HEK293 (cell line): ENCODE data around the gene BPIFB2.

ENCODE experiments used
- CTCF ChIA-PET: fragments of 350-600 bp; formaldehyde crosslinking; extraction: SDS; loops from one replicate; lab custom pipeline; 2021; ENCODE audit warnings: antibody characterized with exemption; lab: Yijun Ruan, JAX
- POLR2A ChIA-PET: fragments of 300-600 bp; formaldehyde crosslinking; extraction: SDS; loops from one replicate; lab custom pipeline; 2020; ENCODE audit warnings: antibody characterized with exemption, inconsistent platforms; lab: Yijun Ruan, JAX
- H3K27ac ChIP-seq: fragments of 200-500 bp; sonication (Bioruptor generic); 2 replicates; pipeline ENCODE4 v1.5.1; 2014; ENCODE audit warnings: low read depth, low read length, control low read depth, inconsistent platforms; ENCODE audit errors: extremely low read depth
- H3K36me3 ChIP-seq, 2 experiments: fragments of 200-500 bp in 1 of 2; sonication (Bioruptor generic) in 1 of 2; 1 replicate in 1 of 2; 2 replicates in 1 of 2; pipeline ENCODE4 v1.5.1; 2014 to 2017; ENCODE audit warnings: inconsistent platforms in 2 of 2, low read length in 2 of 2; ENCODE audit not compliant: control insufficient read depth in 2 of 2, insufficient read depth in 1 of 2
- H3K4me1 ChIP-seq: fragments of 200-500 bp; sonication (Bioruptor generic); 2 replicates; pipeline ENCODE4 v1.5.1; 2014; ENCODE audit warnings: mild to moderate bottlenecking, low read length, inconsistent platforms; ENCODE audit not compliant: control insufficient read depth, insufficient read depth
- H3K4me3 ChIP-seq: 2 replicates; pipeline ENCODE4 v1.5.1; 2011; ENCODE audit warnings: low read depth, mild to moderate bottlenecking, control low read depth, low read length, moderate library complexity
- H3K9me3 ChIP-seq: fragments of 200-500 bp; sonication (Bioruptor generic); 2 replicates; pipeline ENCODE4 v1.5.1; 2014; ENCODE audit warnings: low read depth, low read length, inconsistent platforms; ENCODE audit not compliant: control insufficient read depth, insufficient read depth
- HOXC10 ChIP-seq: sonication (generic); formaldehyde crosslinking; IDR thresholded peaks from 2 replicates; pipeline ENCODE4 v1.8.1; 2023; ENCODE audit warnings: mild to moderate bottlenecking, missing genetic modification reagents
- PRDM6 ChIP-seq: fragments of 450-650 bp; formaldehyde crosslinking; IDR thresholded peaks from 2 replicates; pipeline ENCODE4 v1.5.1; 2017; ENCODE audit warnings: missing biosample characterization, missing genetic modification characterization
- REPIN1 ChIP-seq: fragments of 450-650 bp; formaldehyde crosslinking; IDR thresholded peaks from 2 replicates; pipeline ENCODE4 v1.5.1; 2017; ENCODE audit warnings: missing biosample characterization, missing genetic modification characterization, low read depth
- SCRT2 ChIP-seq: fragments of 450-650 bp; formaldehyde crosslinking; IDR thresholded peaks from 2 replicates; pipeline ENCODE4 v1.5.1; 2016; ENCODE audit warnings: missing biosample characterization, missing genetic modification characterization
- SP2 ChIP-seq: fragments of 450-650 bp; formaldehyde crosslinking; IDR thresholded peaks from 2 replicates; pipeline ENCODE4 v1.5.1; 2016; ENCODE audit warnings: missing biosample characterization, missing genetic modification characterization
- YY2 ChIP-seq: fragments of 450-650 bp; formaldehyde crosslinking; IDR thresholded peaks from 2 replicates; pipeline ENCODE4 v1.5.1; 2016; ENCODE audit warnings: missing biosample characterization, missing genetic modification characterization
- ZFP69B ChIP-seq: fragments of 450-650 bp; formaldehyde crosslinking; IDR thresholded peaks from 2 replicates; pipeline ENCODE4 v1.5.1; 2016; ENCODE audit warnings: missing biosample characterization, missing genetic modification characterization
- ZNF133 ChIP-seq: fragments of 450-650 bp; formaldehyde crosslinking; IDR thresholded peaks from 2 replicates; pipeline ENCODE4 v1.5.1; 2016; ENCODE audit warnings: missing biosample characterization, missing genetic modification characterization
- ZNF324 ChIP-seq: fragments of 450-650 bp; formaldehyde crosslinking; IDR thresholded peaks from 2 replicates; pipeline ENCODE4 v1.5.1; 2016; ENCODE audit warnings: missing biosample characterization, missing genetic modification characterization
- ZNF433 ChIP-seq: fragments of 450-650 bp; formaldehyde crosslinking; IDR thresholded peaks from 2 replicates; pipeline ENCODE4 v1.5.1; 2016; ENCODE audit warnings: missing biosample characterization, missing genetic modification characterization, low read depth
- ZNF624 ChIP-seq: fragments of 450-650 bp; formaldehyde crosslinking; IDR thresholded peaks from 2 replicates; pipeline ENCODE4 v1.5.1; 2017; ENCODE audit warnings: missing biosample characterization, missing genetic modification characterization
- ZNF639 ChIP-seq: fragments of 450-650 bp; formaldehyde crosslinking; IDR thresholded peaks from 2 replicates; pipeline ENCODE4 v1.5.1; 2016; ENCODE audit warnings: missing biosample characterization, missing genetic modification characterization
- ZNF660 ChIP-seq: fragments of 450-650 bp; IDR thresholded peaks from 2 replicates; pipeline ENCODE4 v1.5.1; 2018; ENCODE audit warnings: missing biosample characterization, mild to moderate bottlenecking, missing genetic modification characterization
- ZNF701 ChIP-seq: fragments of 450-650 bp; formaldehyde crosslinking; IDR thresholded peaks from 2 replicates; pipeline ENCODE4 v1.5.1; 2016; ENCODE audit warnings: missing biosample characterization, missing genetic modification characterization
- ZNF704 ChIP-seq: fragments of 450-650 bp; formaldehyde crosslinking; IDR thresholded peaks from 2 replicates; pipeline ENCODE4 v1.5.1; 2016; ENCODE audit warnings: missing biosample characterization, missing genetic modification characterization
- ZNF747 ChIP-seq: fragments of 450-650 bp; formaldehyde crosslinking; IDR thresholded peaks from 2 replicates; pipeline ENCODE4 v1.5.1; 2016; ENCODE audit warnings: missing biosample characterization, missing genetic modification characterization
- ZXDB ChIP-seq: fragments of 450-650 bp; formaldehyde crosslinking; IDR thresholded peaks from 2 replicates; pipeline ENCODE4 v1.5.1; 2016; ENCODE audit warnings: missing biosample characterization, missing genetic modification characterization
- TF ChIP-seq, protein P1 (sequence below): fragments of 450-650 bp; formaldehyde crosslinking; IDR thresholded peaks from 2 replicates; pipeline ENCODE4 v1.5.1; 2016; ENCODE audit warnings: missing biosample characterization, missing genetic modification characterization
- TF ChIP-seq, protein P2 (sequence below): fragments of 450-650 bp; formaldehyde crosslinking; IDR thresholded peaks from 2 replicates; pipeline ENCODE4 v1.5.1; 2016; ENCODE audit warnings: missing biosample characterization, missing genetic modification characterization, low read depth
- TF ChIP-seq, protein P3 (sequence below): fragments of 450-650 bp; formaldehyde crosslinking; IDR thresholded peaks from 2 replicates; pipeline ENCODE4 v1.5.1; 2016; ENCODE audit warnings: missing biosample characterization, missing genetic modification characterization
- TF ChIP-seq, protein P4 (sequence below): fragments of 450-650 bp; formaldehyde crosslinking; IDR thresholded peaks from 2 replicates; pipeline ENCODE4 v1.5.1; 2016; ENCODE audit warnings: missing biosample characterization, missing genetic modification characterization

Gene BPIFB2

DNA sequence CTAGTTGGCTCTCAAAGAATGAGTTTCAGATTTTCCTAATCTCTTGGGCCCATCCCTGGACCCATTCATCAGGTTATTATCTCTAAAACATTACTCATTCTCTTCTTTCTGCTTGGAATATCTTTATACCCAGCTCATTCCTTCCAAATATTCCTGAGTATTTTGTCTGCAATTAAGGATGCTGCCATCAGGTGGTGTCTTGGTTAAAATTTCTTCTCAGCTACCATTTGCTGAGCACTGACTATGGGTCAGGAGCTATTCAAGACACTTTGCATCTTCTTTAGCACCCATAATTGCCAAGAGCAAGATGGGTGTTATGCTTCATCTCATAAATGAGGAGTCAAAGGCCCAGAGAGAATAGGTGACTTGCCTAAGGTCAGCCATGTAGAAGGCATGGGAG is 11.7 kb upstream of the BPIFB2 start:
- ChIA-PET CTCF (interaction anchor here (0.6 to 1.3 kb wide), 4 partner anchors 10 to 207 kb away, joined by 3 to 5 read pairs (median 4); no protein-coding TSS in a partner anchor), POLR2A (no interaction called here)
- no peak for TF ChIP-seq SP2 (tag by site-specific recombination)
- TF ChIP-seq ZNF624: no peak
- no peak for TF ChIP-seq ZFP69B (tag by site-specific recombination)
- TF ChIP-seq, protein P1, sequence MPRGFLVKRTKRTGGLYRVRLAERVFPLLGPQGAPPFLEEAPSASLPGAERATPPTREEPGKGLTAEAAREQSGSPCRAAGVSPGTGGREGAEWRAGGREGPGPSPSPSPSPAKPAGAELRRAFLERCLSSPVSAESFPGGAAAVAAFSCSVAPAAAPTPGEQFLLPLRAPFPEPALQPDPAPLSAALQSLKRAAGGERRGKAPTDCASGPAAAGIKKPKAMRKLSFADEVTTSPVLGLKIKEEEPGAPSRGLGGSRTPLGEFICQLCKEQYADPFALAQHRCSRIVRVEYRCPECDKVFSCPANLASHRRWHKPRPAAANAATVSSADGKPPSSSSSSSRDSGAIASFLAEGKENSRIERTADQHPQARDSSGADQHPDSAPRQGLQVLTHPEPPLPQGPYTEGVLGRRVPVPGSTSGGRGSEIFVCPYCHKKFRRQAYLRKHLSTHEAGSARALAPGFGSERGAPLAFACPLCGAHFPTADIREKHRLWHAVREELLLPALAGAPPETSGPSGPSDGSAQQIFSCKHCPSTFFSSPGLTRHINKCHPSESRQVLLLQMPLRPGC (tag by site-specific recombination): no peak
- TF ChIP-seq, protein P2, sequence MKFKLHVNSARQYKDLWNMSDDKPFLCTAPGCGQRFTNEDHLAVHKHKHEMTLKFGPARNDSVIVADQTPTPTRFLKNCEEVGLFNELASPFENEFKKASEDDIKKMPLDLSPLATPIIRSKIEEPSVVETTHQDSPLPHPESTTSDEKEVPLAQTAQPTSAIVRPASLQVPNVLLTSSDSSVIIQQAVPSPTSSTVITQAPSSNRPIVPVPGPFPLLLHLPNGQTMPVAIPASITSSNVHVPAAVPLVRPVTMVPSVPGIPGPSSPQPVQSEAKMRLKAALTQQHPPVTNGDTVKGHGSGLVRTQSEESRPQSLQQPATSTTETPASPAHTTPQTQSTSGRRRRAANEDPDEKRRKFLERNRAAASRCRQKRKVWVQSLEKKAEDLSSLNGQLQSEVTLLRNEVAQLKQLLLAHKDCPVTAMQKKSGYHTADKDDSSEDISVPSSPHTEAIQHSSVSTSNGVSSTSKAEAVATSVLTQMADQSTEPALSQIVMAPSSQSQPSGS (tag by site-specific recombination): no peak
- TF ChIP-seq HOXC10: no peak
- TF ChIP-seq ZNF133: no peak
- no peak for TF ChIP-seq ZNF704 (tag by site-specific recombination)
- TF ChIP-seq PRDM6 (tag by site-specific recombination): no peak
- TF ChIP-seq ZNF701: no peak
- TF ChIP-seq, protein P3, sequence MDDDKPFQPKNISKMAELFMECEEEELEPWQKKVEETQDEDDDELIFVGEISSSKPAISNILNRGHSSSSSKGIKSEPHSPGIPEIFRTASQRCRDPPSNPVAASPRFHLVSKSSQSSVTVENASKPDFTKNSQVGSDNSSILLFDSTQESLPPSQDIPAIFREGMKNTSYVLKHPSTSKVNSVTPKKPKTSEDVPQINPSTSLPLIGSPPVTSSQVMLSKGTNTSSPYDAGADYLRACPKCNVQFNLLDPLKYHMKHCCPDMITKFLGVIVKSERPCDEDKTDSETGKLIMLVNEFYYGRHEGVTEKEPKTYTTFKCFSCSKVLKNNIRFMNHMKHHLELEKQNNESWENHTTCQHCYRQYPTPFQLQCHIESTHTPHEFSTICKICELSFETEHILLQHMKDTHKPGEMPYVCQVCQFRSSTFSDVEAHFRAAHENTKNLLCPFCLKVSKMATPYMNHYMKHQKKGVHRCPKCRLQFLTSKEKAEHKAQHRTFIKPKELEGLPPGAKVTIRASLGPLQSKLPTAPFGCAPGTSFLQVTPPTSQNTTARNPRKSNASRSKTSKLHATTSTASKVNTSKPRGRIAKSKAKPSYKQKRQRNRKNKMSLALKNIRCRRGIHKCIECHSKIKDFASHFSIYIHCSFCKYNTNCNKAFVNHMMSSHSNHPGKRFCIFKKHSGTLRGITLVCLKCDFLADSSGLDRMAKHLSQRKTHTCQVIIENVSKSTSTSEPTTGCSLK (tag by site-specific recombination): no peak
- no peak for TF ChIP-seq REPIN1
- TF ChIP-seq ZNF324 (tag by site-specific recombination): no peak
- no peak for TF ChIP-seq YY2 (tag by site-specific recombination)
- TF ChIP-seq, protein P4, sequence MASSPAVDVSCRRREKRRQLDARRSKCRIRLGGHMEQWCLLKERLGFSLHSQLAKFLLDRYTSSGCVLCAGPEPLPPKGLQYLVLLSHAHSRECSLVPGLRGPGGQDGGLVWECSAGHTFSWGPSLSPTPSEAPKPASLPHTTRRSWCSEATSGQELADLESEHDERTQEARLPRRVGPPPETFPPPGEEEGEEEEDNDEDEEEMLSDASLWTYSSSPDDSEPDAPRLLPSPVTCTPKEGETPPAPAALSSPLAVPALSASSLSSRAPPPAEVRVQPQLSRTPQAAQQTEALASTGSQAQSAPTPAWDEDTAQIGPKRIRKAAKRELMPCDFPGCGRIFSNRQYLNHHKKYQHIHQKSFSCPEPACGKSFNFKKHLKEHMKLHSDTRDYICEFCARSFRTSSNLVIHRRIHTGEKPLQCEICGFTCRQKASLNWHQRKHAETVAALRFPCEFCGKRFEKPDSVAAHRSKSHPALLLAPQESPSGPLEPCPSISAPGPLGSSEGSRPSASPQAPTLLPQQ: no peak
- no peak for TF ChIP-seq ZNF433 (tag by site-specific recombination)

DNA sequence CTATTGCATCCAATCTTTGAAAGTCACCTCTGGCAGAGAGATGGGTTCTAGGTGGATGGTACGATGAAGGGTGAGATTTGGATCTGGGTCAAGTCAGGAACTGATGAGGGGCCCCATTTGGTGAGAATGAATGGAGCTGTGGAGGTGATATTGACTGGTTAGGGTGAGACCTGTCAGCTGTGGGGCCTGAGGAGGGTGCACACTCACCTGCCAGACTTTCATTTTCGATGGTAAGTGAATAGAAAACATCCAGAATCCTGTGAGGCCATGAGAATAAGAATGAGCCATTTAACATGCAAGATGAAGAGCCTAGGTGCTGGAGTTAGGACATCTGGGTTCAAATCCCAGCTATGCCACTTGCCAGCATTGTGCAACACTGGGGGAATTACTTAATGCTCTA is 10.1 kb upstream of the BPIFB2 start:
- ChIA-PET CTCF (no interaction called here), POLR2A (no interaction called here)
- no peaks in the 10 kb centered on the region for H3K9me3 ChIP-seq
- no peaks in the 10 kb centered on the region for H3K36me3 ChIP-seq
- no peak for TF ChIP-seq SCRT2
- TF ChIP-seq ZXDB (tag by site-specific recombination): no peak
- TF ChIP-seq ZNF660: no peak
- no peak for TF ChIP-seq ZNF624
- no peak for TF ChIP-seq ZNF639
- no peak for TF ChIP-seq ZNF747 (tag by site-specific recombination)
- H3K4me1 ChIP-seq: no peaks in the 10 kb centered on the region
- no peak overlapping the region for H3K4me3 ChIP-seq
- no peak overlapping the region for H3K27ac ChIP-seq

More for the DNA sequence above, 11.7 kb upstream of the BPIFB2 start:
- H3K4me3 ChIP-seq: no peak overlapping the region
- no peaks in the 10 kb centered on the region for H3K9me3 ChIP-seq
- no peak overlapping the region for H3K27ac ChIP-seq
- no peaks in the 10 kb centered on the region for H3K4me1 ChIP-seq
- H3K36me3 ChIP-seq: no peaks in the 10 kb centered on the region
